ENCODE results near the gene RGS9. TPM values are rescaled to one million over a fixed set of nuclear protein-coding genes. Genes with fewer than 3 reads are reported as not detected.

RGS9 gene
- total RNA-seq, 1 donor from 2014 or later, result 7.9 TPM

- no peak for TF ChIP-seq CTCF (IDR thresholded peaks at IDR 0.05)
- intact Hi-C loops (cut with DNase I), result no loop called here
- no peak overlapping the region for H3K4me3 ChIP-seq
These were observed 81.1 kb downstream of the RGS9 start for GRCh38 chr17:65218261-65218660.

GRCh38 chr17:65219124-65219523, 82.0 kb downstream of the RGS9 start:
- intact Hi-C loops (cut with DNase I), result no loop called here
- ATAC-seq (no peak), DNase-seq (no peak)
- TF ChIP-seq CTCF (IDR thresholded peaks at IDR 0.05), result no peak
- no peaks in the 10 kb centered on the region for H3K4me1 ChIP-seq
- no peaks in the 10 kb centered on the region for H3K36me3 ChIP-seq
- no peaks in the 10 kb centered on the region for H3K9me3 ChIP-seq
- H3K27me3 ChIP-seq (ENCODE audit: low read depth), result no peaks in the 10 kb centered on the region
- no peak overlapping the region for H3K4me3 ChIP-seq
- no peak overlapping the region for H3K27ac ChIP-seq

More at GRCh38 chr17:65218261-65218660, 81.1 kb downstream of the RGS9 start:
- Histone ChIP-seq H3K36me3 (no peaks in the 10 kb centered on the region), H3K27ac (no peak overlapping the region), H3K27me3 (ENCODE audit: low read depth) (no peaks in the 10 kb centered on the region), H3K4me1 (no peaks in the 10 kb centered on the region), H3K9me3 (no peaks in the 10 kb centered on the region)
- ATAC-seq (no peak), DNase-seq (no peak)

GRCh38 chr17:65219707-65220106, 82.5 kb downstream of the RGS9 start:
- Histone ChIP-seq H3K4me3 (no peak overlapping the region), H3K4me1 (no peaks in the 10 kb centered on the region), H3K9me3 (no peaks in the 10 kb centered on the region), H3K27me3 (ENCODE audit: low read depth) (no peaks in the 10 kb centered on the region), H3K27ac (no peak overlapping the region), H3K36me3 (no peaks in the 10 kb centered on the region)
- TF ChIP-seq CTCF (IDR thresholded peaks at IDR 0.05), result no peak
- DNase-seq (no peak), ATAC-seq (no peak)
- intact Hi-C loops (cut with DNase I), result no loop called here

GRCh38 chr17:65220732-65221131, 83.6 kb downstream of the RGS9 start:
- H3K27ac ChIP-seq, result no peak overlapping the region
- H3K27me3 ChIP-seq (ENCODE audit: low read depth), result no peaks in the 10 kb centered on the region
- no peaks in the 10 kb centered on the region for H3K4me1 ChIP-seq
- H3K4me3 ChIP-seq, result no peak overlapping the region
- ATAC-seq (no peak), DNase-seq (no peak)
- H3K9me3 ChIP-seq, result no peaks in the 10 kb centered on the region
- no peaks in the 10 kb centered on the region for H3K36me3 ChIP-seq
- no peak for TF ChIP-seq CTCF (IDR thresholded peaks at IDR 0.05)
- intact Hi-C loops (cut with DNase I), result no loop called here

GRCh38 chr17:65222214-65222738, 85.1 kb downstream of the RGS9 start:
- H3K4me1 ChIP-seq, result no peaks in the 10 kb centered on the region
- H3K4me3 ChIP-seq, result no peak overlapping the region
- ATAC-seq (no peak), DNase-seq (no peak)
- H3K27ac ChIP-seq, result no peak overlapping the region
- TF ChIP-seq CTCF (IDR thresholded peaks at IDR 0.05), result no peak
- H3K27me3 ChIP-seq (ENCODE audit: low read depth), result no peaks in the 10 kb centered on the region
- H3K9me3 ChIP-seq, result no peaks in the 10 kb centered on the region
- H3K36me3 ChIP-seq, result no peaks in the 10 kb centered on the region
- intact Hi-C loops (cut with DNase I), result no loop called here

GRCh38 chr17:65225061-65225460, 87.9 kb downstream of the RGS9 start:
- DNase-seq, result no peak
- TF ChIP-seq CTCF (IDR thresholded peaks at IDR 0.05), result no peak

More at GRCh38 chr17:65225061-65225460, 87.9 kb downstream of the RGS9 start:
- Histone ChIP-seq H3K36me3 (no peaks in the 10 kb centered on the region), H3K27ac (no peak overlapping the region), H3K9me3 (no peaks in the 10 kb centered on the region), H3K27me3 (ENCODE audit: low read depth) (no peaks in the 10 kb centered on the region), H3K4me3 (no peak overlapping the region), H3K4me1 (peaks cover 18% of the 10 kb centered on the region)
- ATAC-seq, result no peak
- intact Hi-C loops (cut with DNase I), result no loop called here

Measured in lower lobe of right lung (tissue), 2 donors.